NCI-H2107 (cell line): ENCODE results near the gene FAM53B.
"Not testable (repeated sequence)": the region's sequence is repeated elsewhere in the genome, so short reads cannot be mapped to it uniquely, and the experiment has no call there.

ENCODE experiments used
- DNase-seq: peaks from one replicate; lab custom pipeline; 2025; lab: John Stamatoyannopoulos, UW

Gene FAM53B

DNA sequence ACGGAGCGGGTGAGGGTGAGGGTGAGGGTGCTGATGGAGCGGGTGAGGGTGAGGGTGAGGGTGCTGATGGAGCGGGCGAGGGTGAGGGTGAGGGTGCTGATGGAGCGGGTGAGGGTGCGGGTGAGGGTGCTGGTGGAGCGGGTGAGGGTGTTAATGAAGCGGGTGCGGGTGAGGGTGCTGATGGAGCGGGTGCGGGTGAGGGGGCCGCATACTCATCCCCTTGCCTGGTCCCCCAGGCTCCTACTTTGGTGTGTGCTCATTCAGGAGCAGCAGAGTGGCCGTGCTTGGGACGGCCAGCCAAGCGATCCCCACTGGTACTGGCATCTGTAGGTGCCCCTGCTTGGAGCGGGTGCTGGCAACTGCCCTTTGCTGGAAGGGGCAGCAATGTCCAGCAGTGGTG, 133.3 kb downstream of the FAM53B start:
- DNase-seq = not testable (repeated sequence)

DNA sequence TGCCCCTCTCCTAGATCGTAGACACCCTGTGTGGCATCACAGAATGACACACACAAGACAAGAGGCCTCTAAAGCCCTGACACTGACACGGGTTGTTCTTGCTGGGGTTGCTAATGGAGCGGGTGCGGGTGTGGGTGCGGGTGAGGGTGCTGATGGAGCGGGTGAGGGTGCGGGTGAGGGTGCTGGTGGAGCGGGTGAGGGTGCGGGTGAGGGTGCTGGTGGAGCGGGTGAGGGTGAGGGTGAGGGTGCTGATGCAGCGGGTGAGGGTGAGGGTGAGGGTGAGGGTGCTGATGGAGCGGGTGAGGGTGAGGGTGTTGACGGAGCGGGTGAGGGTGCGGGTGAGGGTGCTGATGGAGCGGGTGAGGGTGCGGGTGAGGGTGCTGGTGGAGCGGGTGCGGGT, 134.0 kb downstream of the FAM53B start:
- DNase-seq = not testable (repeated sequence)

DNA sequence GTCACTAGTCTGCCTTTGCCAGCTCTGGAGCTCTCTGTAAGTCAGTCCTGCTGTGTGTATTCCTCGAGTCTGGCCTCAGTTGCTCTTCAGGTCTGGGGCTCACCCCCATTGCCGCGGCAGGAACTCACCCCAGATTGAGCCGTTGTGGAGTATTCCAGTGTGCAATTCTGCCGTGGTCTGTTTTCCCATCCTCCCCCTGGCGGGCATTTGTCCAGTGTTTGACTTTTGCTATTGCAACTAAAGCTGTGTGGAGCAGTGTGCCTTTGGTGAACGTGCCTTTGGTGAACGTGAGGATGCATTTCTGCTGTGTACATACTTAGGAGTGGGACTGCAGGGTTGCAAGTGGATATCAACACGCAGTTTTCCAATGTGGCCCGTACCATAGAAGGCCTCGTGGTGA, 134.5 kb downstream of the FAM53B start:
- no peak for DNase-seq

DNA sequence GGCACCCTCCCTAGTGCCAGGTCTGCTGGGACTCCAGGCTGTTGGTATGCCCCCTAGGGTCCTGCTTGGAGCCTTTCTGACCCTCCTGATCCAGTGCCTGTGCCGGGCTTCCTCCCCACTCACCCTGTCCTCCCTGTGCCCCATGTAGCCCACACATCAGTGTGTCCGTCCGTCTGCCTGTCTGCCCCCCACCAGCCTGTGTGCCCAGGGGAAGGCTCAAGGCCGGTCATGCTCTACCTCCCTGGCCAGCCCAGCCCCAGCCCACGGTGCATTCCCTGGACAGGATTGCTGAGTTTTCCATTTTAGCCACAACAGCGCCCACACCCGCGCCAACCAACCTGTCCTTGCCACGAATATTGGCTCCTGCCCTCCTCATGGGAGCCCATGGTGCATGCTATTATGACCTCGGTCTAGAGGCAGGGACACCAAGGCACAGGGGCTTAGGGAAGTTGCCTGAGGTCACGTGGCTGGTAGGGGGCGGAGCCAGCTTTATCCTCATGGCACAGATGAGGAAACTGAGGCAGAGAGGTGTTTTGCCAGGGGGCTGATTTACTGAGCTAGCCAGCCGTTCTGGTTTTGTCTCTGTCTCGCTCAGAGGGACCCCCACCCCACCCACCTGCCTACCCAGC, 136.0 kb downstream of the FAM53B start:
- DNase-seq = no peak

DNA sequence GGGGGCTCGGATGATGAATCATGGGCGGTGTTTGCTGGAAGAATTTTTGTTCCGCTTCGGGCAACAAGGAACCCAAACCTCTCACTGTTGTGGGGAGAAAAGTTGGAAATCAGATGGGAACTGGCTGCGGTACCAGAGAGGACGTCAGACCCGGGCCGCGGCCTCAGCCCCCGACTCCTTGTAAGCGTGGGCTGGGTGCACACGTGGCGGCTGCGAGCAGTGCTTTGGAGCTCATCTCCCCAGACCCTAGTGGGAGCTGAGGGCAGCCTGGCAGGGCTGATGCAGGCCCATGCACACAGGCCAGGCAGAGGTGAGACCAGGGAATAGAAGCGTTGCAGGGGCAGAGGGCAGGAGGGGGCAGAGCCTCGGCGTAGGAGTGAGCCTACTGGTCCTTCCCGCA, 136.5 kb downstream of the FAM53B start:
- DNase-seq = no peak

DNA sequence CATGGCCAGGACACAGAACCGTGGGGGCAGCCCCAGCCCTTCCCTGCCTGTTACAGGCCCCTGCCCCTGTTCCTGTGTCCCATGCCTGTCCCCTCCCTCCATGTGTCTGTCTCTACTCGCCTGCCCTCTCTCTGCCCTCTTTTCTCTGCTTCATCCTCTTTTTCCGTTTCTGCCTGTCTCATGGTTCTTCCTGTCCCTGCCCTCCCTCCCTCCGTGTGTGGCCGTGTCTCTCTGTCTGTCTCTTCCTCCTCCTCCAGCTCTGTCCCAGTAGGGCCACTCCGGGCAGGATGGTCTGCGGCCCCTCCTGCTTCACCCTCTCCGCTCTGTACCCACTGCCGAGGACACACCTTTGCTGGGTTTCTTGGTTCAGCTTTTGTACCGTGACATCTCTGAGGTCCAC, 137.4 kb downstream of the FAM53B start:
- DNase-seq = no peak

DNA sequence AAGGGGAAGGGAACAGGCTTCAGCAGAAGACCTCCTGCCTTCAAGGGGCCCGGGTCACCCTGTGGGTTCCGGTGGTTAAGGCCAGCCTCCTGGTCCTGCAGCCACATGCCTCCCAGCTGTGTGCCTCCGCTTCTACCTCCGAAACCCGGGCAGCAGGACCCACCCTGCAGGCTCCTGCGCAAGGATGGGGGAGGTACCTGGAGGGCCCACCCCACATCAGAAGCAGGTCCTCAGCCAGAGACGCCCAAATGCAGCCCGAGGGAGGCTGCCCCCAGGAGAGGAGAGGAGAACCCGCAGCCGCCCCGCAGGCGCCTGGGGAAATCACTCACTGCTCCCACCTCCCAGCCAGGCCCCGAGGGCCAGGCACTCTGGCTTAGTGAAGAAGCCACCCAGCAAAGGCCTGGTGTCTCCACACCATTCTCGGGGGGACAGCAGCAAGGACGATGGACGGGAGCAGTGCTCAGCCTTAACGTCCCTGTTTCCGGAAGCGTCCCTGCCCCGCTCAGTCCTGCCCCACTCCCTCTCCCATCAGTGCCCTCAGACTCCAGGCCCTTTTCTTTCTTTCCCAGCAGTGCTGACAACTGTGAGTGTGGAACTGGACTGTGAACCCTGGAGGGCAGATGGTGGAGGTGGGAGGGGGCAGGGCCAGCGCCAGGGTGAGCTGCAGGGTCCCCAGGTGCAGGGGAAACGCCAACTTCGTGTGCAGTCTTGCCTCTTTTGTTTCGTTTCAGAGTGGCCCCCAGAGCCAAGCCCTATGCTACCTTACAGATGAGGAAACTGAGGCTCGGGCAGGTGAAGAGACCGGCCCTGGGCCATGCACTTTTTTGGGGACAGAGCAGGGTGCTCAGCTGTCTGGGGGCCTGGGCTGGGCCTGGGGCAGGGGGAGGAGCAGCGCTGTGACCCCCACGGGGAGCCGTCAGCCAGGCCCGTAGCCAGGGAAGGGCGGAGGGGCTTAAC, 138.0 kb downstream of the FAM53B start:
- DNase-seq = no peak

DNA sequence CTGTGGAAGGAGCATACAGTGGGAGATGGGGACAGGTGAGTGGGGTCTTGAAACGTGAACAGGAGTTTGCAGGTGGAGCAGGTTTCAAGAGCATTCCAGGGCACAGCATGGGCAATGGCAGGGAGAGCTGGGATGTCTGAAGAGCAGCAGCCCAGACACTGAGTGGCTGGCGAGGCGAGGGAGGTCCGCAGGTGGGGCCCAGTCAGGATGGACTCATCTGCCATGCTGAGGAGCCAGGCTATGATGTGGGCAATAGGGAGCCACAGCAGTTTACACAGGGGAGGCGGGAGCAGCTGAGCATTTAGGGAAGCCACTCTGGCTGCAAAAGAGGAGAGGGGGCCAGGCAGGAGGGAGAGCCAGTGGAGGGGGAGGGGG, 138.7 kb downstream of the FAM53B start:
- no peak for DNase-seq

DNA sequence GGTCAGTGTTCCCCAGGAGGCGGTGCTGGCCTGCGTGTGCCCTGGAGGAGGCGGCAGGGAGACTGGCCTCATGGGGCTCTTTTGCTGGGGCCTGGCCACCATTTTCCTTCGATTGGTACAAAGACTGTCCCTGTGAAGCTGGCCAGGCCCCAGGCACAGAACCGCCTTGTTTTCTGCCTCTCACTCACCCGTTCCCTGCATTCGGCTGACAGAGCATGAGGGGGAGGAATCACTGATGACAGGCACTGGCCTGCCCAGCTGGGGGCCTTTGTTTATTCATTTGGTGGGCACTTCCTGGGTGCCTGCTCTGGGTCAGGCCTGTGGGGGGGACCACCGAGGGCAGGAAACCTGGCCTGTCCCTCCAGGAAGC, 139.2 kb downstream of the FAM53B start:
- no peak for DNase-seq

DNA sequence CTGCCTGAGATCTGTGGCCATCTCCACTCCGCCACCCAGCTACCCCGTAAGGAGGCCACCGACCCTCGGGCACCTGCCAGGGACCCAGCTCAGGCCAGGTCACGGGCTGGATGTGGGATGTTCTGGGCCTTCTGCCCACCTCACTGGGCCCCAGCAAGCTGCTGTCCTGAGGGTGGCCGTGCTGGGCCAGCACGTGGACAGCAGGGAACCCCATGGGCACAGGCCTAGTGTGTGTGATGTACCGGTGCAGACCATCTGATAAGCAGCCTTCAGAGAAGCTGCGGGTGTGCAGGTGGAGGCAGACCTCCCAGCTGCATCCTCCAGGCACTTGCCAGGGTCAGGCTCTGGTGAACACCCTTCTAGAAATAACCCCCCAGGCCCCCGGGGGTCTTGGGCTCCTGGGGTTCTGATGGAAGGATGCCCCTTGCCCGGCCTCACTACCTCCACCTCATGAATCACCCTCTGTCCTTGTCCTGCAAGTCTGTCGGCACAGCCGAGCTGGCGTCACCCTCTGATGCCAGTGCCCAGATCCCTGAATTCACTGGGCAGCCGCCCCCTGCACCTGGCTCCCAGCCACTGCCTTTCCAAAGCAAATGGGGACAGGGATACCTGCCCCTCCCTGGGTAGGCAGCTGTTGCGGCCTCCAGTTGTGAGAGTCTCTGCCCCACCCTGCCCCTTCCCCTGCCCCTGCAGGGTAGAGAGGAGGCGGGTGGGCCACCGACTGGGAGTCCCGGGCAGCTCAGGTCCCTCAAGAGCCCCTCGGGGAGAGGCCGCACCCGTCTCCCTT, 139.8 kb downstream of the FAM53B start:
- DNase-seq = no peak

DNA sequence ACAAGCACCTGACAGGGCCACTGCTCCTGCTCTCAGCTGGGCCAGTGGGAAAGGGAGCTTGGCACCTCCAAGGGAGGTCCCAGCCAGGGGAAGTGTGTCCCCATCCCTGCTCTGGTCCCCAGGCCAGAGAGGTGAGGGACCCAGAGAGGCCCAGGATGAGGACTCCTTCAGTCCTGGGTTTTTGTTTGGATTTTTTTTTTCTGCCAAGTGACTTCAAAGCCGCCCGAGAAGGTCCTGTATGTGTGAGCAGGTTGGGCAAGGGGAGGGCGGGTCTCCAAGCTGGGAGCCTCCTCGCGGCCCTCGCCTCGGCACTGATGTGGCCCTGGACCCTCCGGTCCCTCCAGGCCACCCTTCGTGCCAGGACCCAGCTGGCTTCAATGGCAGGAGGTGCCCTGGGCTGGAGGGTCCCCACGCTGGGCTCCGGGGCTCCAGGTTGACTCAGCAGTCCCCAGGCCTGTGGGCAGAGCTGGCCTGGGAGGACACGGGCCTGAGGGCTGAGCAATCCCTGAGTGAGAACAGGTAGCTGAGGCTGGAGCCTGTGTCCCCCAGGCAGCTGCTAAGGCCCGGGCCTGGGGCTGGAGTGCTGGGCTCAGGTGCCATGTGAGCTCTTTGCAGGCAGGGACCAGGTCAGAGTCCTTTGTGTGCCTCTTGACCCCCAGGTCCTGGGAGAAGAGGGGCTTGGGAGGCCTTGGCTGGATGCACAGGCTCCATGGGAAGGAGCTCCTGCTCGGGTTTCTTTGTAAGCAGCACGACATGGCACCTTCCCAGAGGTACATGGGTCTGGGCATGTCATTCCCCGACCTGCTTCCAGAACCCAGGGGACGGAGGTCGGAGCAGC, 140.6 kb downstream of the FAM53B start:
- DNase-seq = no peak

DNA sequence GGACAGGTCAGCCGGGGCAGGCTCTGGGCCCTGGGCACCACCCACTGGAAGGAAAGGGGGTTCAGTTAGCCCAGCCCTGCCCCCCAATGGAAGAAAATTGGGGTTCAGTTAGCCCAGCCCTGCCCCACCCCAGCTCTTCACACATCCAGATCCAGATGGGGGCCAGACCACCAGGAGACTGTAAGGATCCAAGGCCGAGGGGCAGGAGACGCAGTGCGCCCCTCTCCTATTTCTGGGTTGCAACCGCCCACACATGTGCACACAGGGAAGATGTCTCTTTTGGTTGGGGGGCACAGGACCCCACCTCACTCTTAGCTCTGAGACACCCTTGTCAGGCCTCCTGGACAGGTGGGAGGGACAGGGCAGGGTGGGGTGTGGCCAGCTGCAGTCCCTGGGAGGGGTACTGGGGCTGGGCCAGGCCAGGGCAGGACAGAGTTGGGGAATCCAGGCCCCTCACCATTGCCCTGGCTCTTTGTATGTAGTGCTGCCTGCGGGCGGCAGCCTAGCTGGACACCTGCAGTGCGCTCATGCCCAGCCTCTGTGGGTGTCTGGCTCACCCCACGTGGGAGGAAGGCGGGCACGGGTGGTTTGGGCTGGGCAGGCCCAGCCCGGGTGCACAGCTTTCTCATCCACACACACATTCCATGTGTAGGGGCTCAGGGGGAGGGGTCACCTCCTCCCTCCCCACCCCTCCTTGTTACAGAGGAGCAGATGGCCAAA, 141.4 kb downstream of the FAM53B start:
- DNase-seq = no peak

DNA sequence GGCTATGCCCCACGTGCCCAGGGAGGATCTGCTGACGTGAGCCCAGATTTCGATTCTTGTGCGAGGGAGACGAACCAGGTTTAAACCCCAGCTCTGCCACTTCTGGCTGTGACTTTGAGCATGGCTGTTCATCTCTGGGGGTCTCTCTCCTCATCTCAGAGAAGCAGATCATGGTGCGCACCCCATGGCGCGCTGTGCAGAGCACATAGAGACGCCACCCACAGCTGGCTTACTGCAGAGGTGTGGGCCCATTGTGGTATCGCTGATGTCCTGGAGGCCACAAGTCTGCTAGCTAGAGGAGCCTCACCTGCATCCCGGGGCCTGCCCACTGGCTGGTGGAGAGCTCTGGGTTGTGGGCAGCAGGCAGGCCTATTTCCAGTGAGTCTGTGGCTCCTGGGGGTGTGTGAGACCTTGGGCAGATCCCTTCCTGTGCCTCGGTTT, 142.0 kb downstream of the FAM53B start:
- no peak for DNase-seq

DNA sequence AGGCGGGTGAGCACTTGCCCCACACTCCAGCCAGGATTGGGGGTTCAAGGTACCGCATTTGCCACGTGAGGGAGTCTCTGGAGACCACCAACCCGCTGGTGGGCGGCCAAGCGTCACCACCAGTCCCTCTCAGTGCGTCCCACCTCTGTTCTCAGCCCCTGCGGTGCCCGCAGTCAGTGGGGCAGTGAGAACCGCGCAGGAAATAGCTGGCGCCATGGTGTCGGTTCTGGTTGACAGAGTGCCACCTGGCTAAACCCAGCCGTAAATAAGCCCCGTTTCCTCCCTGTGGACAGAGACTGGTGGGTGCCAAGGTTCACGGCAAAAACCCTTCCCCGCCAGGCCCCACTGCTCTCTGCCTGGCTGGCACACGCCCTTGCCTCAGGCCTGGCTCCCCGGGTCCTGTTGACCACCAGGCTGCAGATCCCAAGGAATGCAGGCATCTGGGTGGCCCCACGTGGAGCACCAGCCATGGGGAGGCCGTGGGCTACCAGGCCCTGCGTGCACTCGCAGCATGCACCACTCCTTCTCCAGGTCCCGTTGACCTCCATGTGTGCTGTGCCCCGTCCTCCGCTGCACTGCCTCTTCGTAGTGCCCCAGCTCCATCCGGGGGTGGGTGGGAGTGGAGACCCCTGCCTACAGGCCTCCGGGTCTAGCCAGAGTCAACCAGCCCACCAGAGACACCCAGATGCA, 142.6 kb downstream of the FAM53B start:
- DNase-seq = no peak

DNA sequence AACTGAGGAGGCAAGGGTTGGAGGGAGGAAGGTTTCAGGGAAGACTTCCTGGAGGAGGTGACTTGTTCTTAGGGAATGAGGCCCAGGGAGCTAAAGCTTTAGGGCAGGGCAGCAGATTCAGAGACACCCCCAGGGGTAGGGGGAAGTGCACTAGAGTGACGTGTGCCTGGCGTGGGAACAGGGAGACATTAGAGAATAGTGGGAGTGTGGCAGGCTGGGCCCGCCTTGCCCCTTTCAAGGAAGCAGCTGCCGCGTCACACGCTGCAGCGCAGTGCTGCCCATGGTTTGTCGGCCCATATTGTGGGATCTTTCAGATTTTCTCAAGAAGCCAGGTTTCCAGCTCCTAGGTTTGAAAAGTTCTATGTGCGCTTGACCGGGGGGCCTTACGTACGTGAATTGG, 143.2 kb downstream of the FAM53B start:
- DNase-seq = no peak

DNA sequence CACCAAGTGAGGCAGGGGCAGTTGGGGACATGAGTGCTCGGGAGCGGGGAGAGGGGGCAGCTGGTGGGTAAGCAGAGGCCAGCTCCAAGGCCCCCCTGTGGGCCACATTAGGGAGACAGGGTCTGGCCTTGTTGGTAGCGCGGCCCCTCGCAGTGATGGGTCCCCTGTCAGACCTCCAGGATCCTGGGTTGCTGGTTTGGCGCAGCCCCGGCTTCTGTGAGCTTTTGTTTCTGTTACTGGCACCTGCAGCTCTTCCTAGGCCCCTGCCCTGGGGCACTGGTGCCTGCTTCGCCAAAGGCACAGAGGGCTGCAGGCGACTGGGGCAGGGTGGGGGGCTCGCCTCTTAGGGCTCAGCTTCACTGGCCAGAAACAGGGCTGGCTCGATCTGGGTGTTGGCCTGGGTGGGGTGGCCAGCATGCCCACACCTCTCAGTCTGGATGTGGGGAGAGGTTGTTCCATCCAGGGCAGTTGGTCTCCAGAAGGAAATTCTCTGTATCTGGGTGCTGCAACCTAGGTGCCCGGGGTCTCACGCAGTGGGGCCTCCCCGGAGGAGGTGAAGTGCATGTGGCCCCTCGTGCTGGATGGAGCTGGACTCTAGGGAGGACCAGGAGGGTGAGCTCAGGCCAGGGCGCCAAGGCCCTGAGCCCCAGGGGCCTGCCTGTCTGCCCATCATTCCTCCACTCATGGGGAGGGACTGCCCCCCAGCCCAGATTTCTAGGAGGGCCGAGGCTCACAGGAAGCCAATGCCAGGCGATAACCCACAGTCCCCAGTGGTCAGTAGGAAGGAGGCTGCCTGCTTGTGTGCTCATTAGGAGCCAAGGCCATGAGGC, 143.9 kb downstream of the FAM53B start:
- DNase-seq = no peak

DNA sequence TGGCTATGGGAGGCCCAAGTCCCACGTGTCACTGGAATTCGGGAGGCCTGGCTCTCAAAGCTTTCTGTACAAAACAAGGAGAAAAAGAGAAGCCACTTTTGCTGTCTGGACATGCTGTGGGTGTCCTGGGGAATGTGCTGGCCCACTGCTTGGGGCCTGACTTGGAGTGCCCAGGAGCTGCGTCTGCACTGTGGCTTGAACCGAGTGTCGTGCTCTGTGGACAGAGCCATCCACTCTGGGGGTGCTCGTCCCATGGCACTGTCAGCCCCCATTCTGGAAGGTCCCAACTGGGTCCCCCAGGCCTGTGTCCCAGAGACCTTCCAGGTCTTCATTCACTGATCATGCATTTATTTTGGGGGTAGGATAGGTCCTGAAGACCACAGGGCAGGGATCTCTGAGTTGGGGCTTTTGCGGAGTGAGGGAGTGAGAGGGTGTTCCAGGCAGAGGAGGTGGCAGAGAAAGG, 144.6 kb downstream of the FAM53B start:
- DNase-seq = no peak

DNA sequence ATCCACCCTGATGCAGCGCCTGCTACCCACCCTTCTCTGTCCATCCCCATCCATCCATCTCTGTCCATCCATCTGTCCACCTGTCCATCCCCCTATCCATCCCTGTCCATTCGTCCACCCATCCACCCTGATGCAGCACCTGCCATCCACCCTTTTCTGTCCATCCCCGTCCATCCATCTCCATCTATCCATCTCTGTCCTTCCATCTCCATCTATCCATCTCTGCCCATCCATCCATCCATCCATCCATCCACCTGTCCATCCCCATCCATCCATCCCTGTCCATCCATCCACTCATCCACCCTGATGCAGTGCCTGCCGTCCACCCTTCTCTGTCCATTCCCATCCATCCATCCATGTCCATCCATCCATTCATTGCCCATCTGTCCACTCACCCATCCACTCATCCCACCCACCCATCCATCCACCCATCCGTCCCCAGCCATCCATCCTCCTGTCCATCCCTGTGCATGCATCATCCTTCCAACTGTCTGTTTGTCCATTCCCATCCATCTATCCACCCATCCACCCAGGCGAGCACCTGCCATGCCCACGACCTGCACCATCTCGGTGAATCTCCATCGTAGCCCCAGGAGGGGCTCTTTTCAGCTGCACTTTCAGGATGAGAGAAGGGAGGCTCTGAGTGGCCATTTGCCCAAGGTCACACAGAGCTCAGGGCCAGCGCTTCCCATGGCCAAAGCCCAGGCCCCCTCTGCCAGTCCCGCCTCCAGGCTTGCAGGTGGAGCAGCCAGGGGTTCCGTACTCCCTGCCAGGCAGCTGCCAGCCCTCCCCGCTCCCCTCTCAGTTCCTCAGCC, 145.2 kb downstream of the FAM53B start:
- DNase-seq = no peak

DNA sequence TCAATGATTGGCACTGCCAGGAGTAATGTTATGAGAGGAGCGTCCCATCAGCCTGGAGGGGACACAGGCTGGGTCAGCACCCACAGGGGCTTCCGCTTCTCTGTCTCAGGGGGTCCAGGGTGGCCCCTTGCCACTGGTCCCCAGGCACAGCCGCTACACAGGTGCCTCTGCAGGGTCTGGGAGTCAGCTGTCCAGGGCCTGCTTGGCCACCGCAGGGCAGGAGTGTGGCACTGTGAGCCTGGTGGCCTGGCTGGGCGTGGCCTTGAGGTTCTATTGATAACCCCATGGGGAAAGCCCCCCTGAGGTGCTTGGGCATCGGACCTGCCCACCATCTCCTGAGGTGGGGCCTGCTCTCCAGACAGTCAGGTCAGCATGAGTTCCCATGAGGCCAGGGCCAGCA, 146.0 kb downstream of the FAM53B start:
- DNase-seq = no peak
